ENCODE measurements around the gene VPS13A. TPM values are rescaled to one million over a fixed set of nuclear protein-coding genes. Genes with fewer than 3 reads are reported as not detected.

VPS13A gene
- total and polyA plus RNA-seq, 2 of the 13 experiments (the other 11 are each of a cell fraction or from before 2014, with no cell fraction given): 20.4 to 20.7 TPM

- TF ChIP-seq ZNF335 (CRISPR knock-in tag; IDR thresholded peaks at IDR 0.05): no peak; the same call in 1 of the 2 replicates
These were observed at the start of gene VPS13A (continued) for GRCh38 chr9:77177143-77177893.

GRCh38 chr9:77128125-77128789, 49.1 kb upstream of the VPS13A start:
- Histone ChIP-seq H3K9ac (ENCODE audit: insufficient read depth, low read depth, low read length) (no peak overlapping the region), H4K20me1 (ENCODE audit: insufficient read depth, low read length) (no peaks in the 10 kb centered on the region), H3K79me2 (ENCODE audit: insufficient read depth, low read length) (no peaks in the 10 kb centered on the region), H3K27ac (ENCODE audit: extremely low read length, insufficient read depth, low read length) (no peak overlapping the region), H3K9me3 (ENCODE audit: low read length) (no peaks in the 10 kb centered on the region), H3K4me2 (ENCODE audit: low read depth, low read length) (no peak overlapping the region), H3K36me3 (replicated peaks in 1 of 2; ENCODE audit: control insufficient read depth in 1 of 2, insufficient read depth in 2 of 2, low read length in 2 of 2) (no peaks in the 10 kb centered on the region), H3K4me3 (replicated peaks in 1 of 3; ENCODE audit: insufficient read depth in 1 of 3, low read depth in 2 of 3, low read length in 3 of 3) (no peak overlapping the region), H2AFZ (ENCODE audit: low read length) (no peak overlapping the region), H3K27me3 (ENCODE audit: control insufficient read depth in 1 of 2, insufficient read depth in 2 of 2, low read length in 2 of 2) (no peaks in the 10 kb centered on the region; a peak in 1 of 5 replicates), H3K4me1 (ENCODE audit: insufficient read depth, low read length) (no peaks in the 10 kb centered on the region)
- ChIA-PET CTCF (ENCODE audit: low intra/inter-chr PET ratio, low total read pairs) (no interaction called here), POLR2A (no interaction called here)
- in situ Hi-C loops (cut with HindIII; ENCODE audit: extremely low pct_ligation_motif_present, low pct_unique_long_range_greater_than_20kb) (no loop called here), intact Hi-C loops (cut with micrococcal nuclease; ENCODE audit: unreplicated experiment) (no loop called here)
- FAIRE-seq: no peak
- 0% methylated on average over 1 of the region's 1 CpG for WGBS (ENCODE audit: low lambda C conversion rate)
- BruUV-seq (replicated peaks): no TSS peak
- ATAC-seq: no peak
- no peak for DNase-seq (ENCODE audit: low spot score)
- TF ChIP-seq ZNF232 (CRISPR knock-in tag; IDR thresholded peaks at IDR 0.05; ENCODE audit: borderline replicate concordance) (no peak), HOXA7 (CRISPR knock-in tag; IDR thresholded peaks at IDR 0.05) (no peak), ZNF512B (CRISPR knock-in tag; IDR thresholded peaks at IDR 0.05; ENCODE audit: borderline replicate concordance) (no peak), MYNN (CRISPR knock-in tag; IDR thresholded peaks at IDR 0.05; ENCODE audit: low read depth) (no peak), CENPT (CRISPR knock-in tag; IDR thresholded peaks at IDR 0.05; ENCODE audit: low read depth) (no peak), THAP7 (CRISPR knock-in tag; IDR thresholded peaks at IDR 0.05) (no peak), TRIM22 (IDR thresholded peaks at IDR 0.05) (no peak), KLF13 (CRISPR knock-in tag; IDR thresholded peaks at IDR 0.05) (no peak), DMAP1 (CRISPR knock-in tag; IDR thresholded peaks at IDR 0.05) (no peak), ONECUT2 (CRISPR knock-in tag; IDR thresholded peaks at IDR 0.05) (no peak), FOXK1 (CRISPR knock-in tag; IDR thresholded peaks at IDR 0.05; ENCODE audit: borderline replicate concordance, low read depth) (no peak), ZNF782 (CRISPR knock-in tag; IDR thresholded peaks at IDR 0.05; ENCODE audit: borderline replicate concordance) (no peak), ZBTB33 (CRISPR knock-in tag; IDR thresholded peaks at IDR 0.05) (no peak)

All from HepG2 (cell line).